ENCODE results near the gene INTS3.
"Not testable (repeated sequence)": the region's sequence is repeated elsewhere in the genome, so short reads cannot be mapped to it uniquely, and the experiment has no call there.

The INTS3 gene

GRCh38 chr1:153699768-153700167 lies 28.1 kb upstream of the INTS3 start:
- no peak for DNase-seq

GRCh38 chr1:153705484-153705883 lies 22.4 kb upstream of the INTS3 start:
- DNase-seq = no peak

- DNase-seq = no peak
Observed at GRCh38 chr1:153711026-153711425, 16.8 kb upstream of the INTS3 start.

- not testable (repeated sequence) for DNase-seq
Observed at GRCh38 chr1:153716211-153716610, 11.6 kb upstream of the INTS3 start.

GRCh38 chr1:153717330-153717729 lies 10.5 kb upstream of the INTS3 start:
- no peak for DNase-seq

- no peak for DNase-seq
Observed at GRCh38 chr1:153723687-153724086, 4.2 kb upstream of the INTS3 start.

- DNase-seq = not testable (repeated sequence)
Observed at GRCh38 chr1:153724634-153725033, 3.2 kb upstream of the INTS3 start.

GRCh38 chr1:153728305-153729066 lies 636 bp downstream of the INTS3 start:
- DNase-seq = no peak

GRCh38 chr1:153730468-153730988 lies 2.7 kb downstream of the INTS3 start:
- DNase-seq = no peak

GRCh38 chr1:153733970-153734369 lies 6.1 kb downstream of the INTS3 start:
- no peak for DNase-seq

GRCh38 chr1:153734396-153735089 lies 6.7 kb downstream of the INTS3 start:
- no peak for DNase-seq

GRCh38 chr1:153735090-153735420 lies 7.2 kb downstream of the INTS3 start:
- DNase-seq = no peak

GRCh38 chr1:153741986-153742385 lies 14.1 kb downstream of the INTS3 start:
- no peak for DNase-seq

GRCh38 chr1:153742411-153743142 lies 14.7 kb downstream of the INTS3 start:
- DNase-seq = no peak

GRCh38 chr1:153745417-153745816 lies 17.6 kb downstream of the INTS3 start:
- no peak for DNase-seq

GRCh38 chr1:153746174-153746573 lies 18.3 kb downstream of the INTS3 start:
- DNase-seq = no peak

GRCh38 chr1:153748903-153749302 lies 21.1 kb downstream of the INTS3 start:
- DNase-seq = no peak

GRCh38 chr1:153749408-153750005 lies 21.7 kb downstream of the INTS3 start:
- DNase-seq = peak; percentile 68

- no peak for DNase-seq
Observed at GRCh38 chr1:153750026-153750995, 22.5 kb downstream of the INTS3 start.

GRCh38 chr1:153752072-153752471 lies 24.2 kb downstream of the INTS3 start:
- no peak for DNase-seq

GRCh38 chr1:153752571-153753195 lies 24.8 kb downstream of the INTS3 start:
- DNase-seq = no peak

- DNase-seq = no peak
Observed at GRCh38 chr1:153754266-153754665, 26.4 kb downstream of the INTS3 start.
